HUES64 (cell line): ENCODE data around the gene FAM83G.

Experiments
- H3K27ac ChIP-seq: 2 replicates; pipeline ENCODE4 v1.7.0; 2013; ENCODE audit warnings: low read depth, low read length, inconsistent platforms
- H3K27me3 ChIP-seq: 2 replicates; pipeline ENCODE4 v1.6.1; 2013; ENCODE audit warnings: mild to moderate bottlenecking, low read length; ENCODE audit not compliant: insufficient read depth
- H3K36me3 ChIP-seq: 2 replicates; pipeline ENCODE4 v1.6.1; 2013; ENCODE audit warnings: mild to moderate bottlenecking, low read length; ENCODE audit not compliant: insufficient read depth
- H3K4me1 ChIP-seq: 2 replicates; pipeline ENCODE4 v1.6.1; 2013; ENCODE audit warnings: mild to moderate bottlenecking, low read length, moderate library complexity; ENCODE audit not compliant: insufficient read depth
- H3K4me3 ChIP-seq: 2 replicates; pipeline ENCODE4 v1.5.1; 2013; ENCODE audit warnings: mild to moderate bottlenecking, low read length, moderate library complexity
- H3K9ac ChIP-seq: 2 replicates; pipeline ENCODE4 v1.6.1; 2013; ENCODE audit warnings: mild to moderate bottlenecking, low read depth, low read length
- H3K9me3 ChIP-seq: 2 replicates; pipeline ENCODE4 v1.6.1; 2013; ENCODE audit warnings: low read depth, low read length; ENCODE audit not compliant: insufficient read depth
- WGBS: fragments of 150-250, 120-280 bp; methylation state at CpG from one replicate; pipeline ENCODE4 v1.1.7; 2013; ENCODE audit warnings: missing lambda C conversion rate; 5-methylcytosine and 5-hydroxymethylcytosine counted together

FAM83G gene

GRCh38 chr17:19014628-19015215, 10.2 kb upstream of the FAM83G start:
- Histone ChIP-seq H3K4me3 (no peak overlapping the region), H3K27me3 (peaks cover 2% of the 10 kb centered on the region; the same call in 1 of the 2 replicates), H3K27ac (no peak overlapping the region), H3K4me1 (no peaks in the 10 kb centered on the region), H3K9ac (no peak overlapping the region), H3K9me3 (no peaks in the 10 kb centered on the region), H3K36me3 (no peaks in the 10 kb centered on the region)
- 89% methylated on average over 29 of the region's 29 CpGs for WGBS

- WGBS: 93% methylated on average over 11 of the region's 11 CpGs
- H3K9me3 ChIP-seq: no peaks in the 10 kb centered on the region
- no peaks in the 10 kb centered on the region for H3K27me3 ChIP-seq
- H3K36me3 ChIP-seq: no peaks in the 10 kb centered on the region
- no peak overlapping the region for H3K4me3 ChIP-seq
- no peaks in the 10 kb centered on the region for H3K4me1 ChIP-seq
- H3K9ac ChIP-seq: no peak overlapping the region
- no peak overlapping the region for H3K27ac ChIP-seq
These were observed 9.5 kb upstream of the FAM83G start for GRCh38 chr17:19013806-19014627.

- H3K4me3 ChIP-seq: no peak overlapping the region
- H3K27me3 ChIP-seq: no peaks in the 10 kb centered on the region
- 95% methylated on average over 12 of the region's 12 CpGs for WGBS
- no peaks in the 10 kb centered on the region for H3K36me3 ChIP-seq
- H3K9me3 ChIP-seq: no peaks in the 10 kb centered on the region
- H3K9ac ChIP-seq: no peak overlapping the region
- H3K27ac ChIP-seq: no peak overlapping the region
- no peaks in the 10 kb centered on the region for H3K4me1 ChIP-seq
These were observed 8.7 kb upstream of the FAM83G start for GRCh38 chr17:19013226-19013625.

- WGBS: 91% methylated on average over 22 of the region's 22 CpGs
- H3K36me3 ChIP-seq: no peaks in the 10 kb centered on the region
- no peak overlapping the region for H3K4me3 ChIP-seq
- no peaks in the 10 kb centered on the region for H3K27me3 ChIP-seq
- H3K27ac ChIP-seq: no peak overlapping the region
- H3K9ac ChIP-seq: no peak overlapping the region
- H3K9me3 ChIP-seq: no peaks in the 10 kb centered on the region
- H3K4me1 ChIP-seq: no peaks in the 10 kb centered on the region
These were observed 7.9 kb upstream of the FAM83G start for GRCh38 chr17:19012171-19013080.

- WGBS: 82% methylated on average over 6 of the region's 6 CpGs
- Histone ChIP-seq H3K9me3 (0 out of 2 replicates have a peak, but pooled peaks cover 3% of the 10 kb centered on the region), H3K27me3 (no peaks in the 10 kb centered on the region), H3K4me1 (no peaks in the 10 kb centered on the region), H3K9ac (no peak overlapping the region), H3K4me3 (no peak overlapping the region), H3K36me3 (no peaks in the 10 kb centered on the region), H3K27ac (no peak overlapping the region)
These were observed 7.0 kb upstream of the FAM83G start for GRCh38 chr17:19011581-19011980.

- Histone ChIP-seq H3K4me3 (no peak overlapping the region), H3K9ac (no peak overlapping the region), H3K9me3 (0 out of 2 replicates have a peak, but pooled peaks cover 6% of the 10 kb centered on the region), H3K36me3 (no peaks in the 10 kb centered on the region), H3K4me1 (no peaks in the 10 kb centered on the region), H3K27me3 (no peaks in the 10 kb centered on the region), H3K27ac (no peak overlapping the region)
- WGBS: 58% methylated on average over 11 of the region's 11 CpGs
These were observed 6.4 kb upstream of the FAM83G start for GRCh38 chr17:19010729-19011505.

- H3K27ac ChIP-seq: no peak overlapping the region
- H3K36me3 ChIP-seq: no peaks in the 10 kb centered on the region
- 0 out of 2 replicates have a peak, but pooled peaks cover 6% of the 10 kb centered on the region for H3K9me3 ChIP-seq
- H3K4me3 ChIP-seq: no peak overlapping the region
- no peaks in the 10 kb centered on the region for H3K27me3 ChIP-seq
- no peak overlapping the region for H3K9ac ChIP-seq
- 90% methylated on average over 12 of the region's 12 CpGs for WGBS
- no peaks in the 10 kb centered on the region for H3K4me1 ChIP-seq
These were observed 5.4 kb upstream of the FAM83G start for GRCh38 chr17:19009970-19010369.

GRCh38 chr17:19006698-19007097, 2.1 kb upstream of the FAM83G start:
- H3K27me3 ChIP-seq: no peaks in the 10 kb centered on the region
- no peak overlapping the region for H3K27ac ChIP-seq
- H3K36me3 ChIP-seq: peaks cover 13% of the 10 kb centered on the region
- no peak overlapping the region for H3K4me3 ChIP-seq
- H3K9ac ChIP-seq: no peak overlapping the region
- peaks cover 9% of the 10 kb centered on the region for H3K4me1 ChIP-seq
- H3K9me3 ChIP-seq: 0 out of 2 replicates have a peak, but pooled peaks cover 6% of the 10 kb centered on the region

GRCh38 chr17:19005789-19006430, 1.3 kb upstream of the FAM83G start:
- H3K9me3 ChIP-seq: 0 out of 2 replicates have a peak, but pooled peaks cover 6% of the 10 kb centered on the region
- no peak overlapping the region for H3K27ac ChIP-seq
- no peak overlapping the region for H3K4me3 ChIP-seq
- peaks cover 20% of the 10 kb centered on the region for H3K36me3 ChIP-seq
- no peaks in the 10 kb centered on the region for H3K27me3 ChIP-seq
- H3K4me1 ChIP-seq: peaks cover 9% of the 10 kb centered on the region
- WGBS: 87% methylated on average over 4 of the region's 4 CpGs
- H3K9ac ChIP-seq: no peak overlapping the region

- 71% methylated on average over 13 of the region's 13 CpGs for WGBS
- H3K4me1 ChIP-seq: peaks cover 9% of the 10 kb centered on the region
- H3K9ac ChIP-seq: peak overlapping the region; percentile 88
- 0 out of 2 replicates have a peak, but pooled peaks cover 6% of the 10 kb centered on the region for H3K9me3 ChIP-seq
- H3K36me3 ChIP-seq: peaks cover 24% of the 10 kb centered on the region
- H3K27me3 ChIP-seq: no peaks in the 10 kb centered on the region
- peak overlapping the region; percentile 83 for H3K27ac ChIP-seq
- peak overlapping the region; percentile 89 for H3K4me3 ChIP-seq
These were observed 691 bp upstream of the FAM83G start for GRCh38 chr17:19005137-19005773.
